Hepatocyte (in vitro differentiated cells): ENCODE data around the gene SCN2B. TPM values are rescaled to one million over a fixed set of nuclear protein-coding genes. Genes with fewer than 3 reads are reported as not detected.

Experiments used
- DNase-seq: peaks from one replicate; pipeline ENCODE4 v3.0.0-alpha.2; 2016; ENCODE audit warnings: low spot score
- H2AFZ ChIP-seq: fragments of 200-600 bp; sonication (generic); 2 replicates; pipeline ENCODE4 v1.6.0; 2016; ENCODE audit warnings: antibody characterized with exemption, mild to moderate bottlenecking
- H3K27ac ChIP-seq: fragments of 200-600 bp; sonication (generic); 2 replicates; pipeline ENCODE4 v1.5.1; 2016; ENCODE audit warnings: mild to moderate bottlenecking
- H3K27me3 ChIP-seq: fragments of 200-600 bp; sonication (generic); 2 replicates; pipeline ENCODE4 v1.6.1; 2016
- H3K36me3 ChIP-seq: fragments of 200-600 bp; sonication (generic); replicated peaks from 2 replicates; pipeline ENCODE4 v1.5.1; 2016; ENCODE audit warnings: low read depth; ENCODE audit not compliant: insufficient read depth
- H3K4me1 ChIP-seq: fragments of 200-600 bp; sonication (generic); 2 replicates; pipeline ENCODE4 v1.5.1; 2016; ENCODE audit warnings: mild to moderate bottlenecking, moderate library complexity; ENCODE audit not compliant: insufficient read depth
- H3K4me2 ChIP-seq: fragments of 200-600 bp; sonication (generic); 2 replicates; pipeline ENCODE4 v1.6.0; 2016
- H3K4me3 ChIP-seq: fragments of 200-600 bp; sonication (generic); 2 replicates; pipeline ENCODE4 v1.5.1; 2016; ENCODE audit warnings: mild to moderate bottlenecking
- H3K79me2 ChIP-seq: fragments of 200-600 bp; sonication (generic); 2 replicates; pipeline ENCODE4 v1.6.0; 2017; ENCODE audit warnings: mild to moderate bottlenecking
- H3K9me2 ChIP-seq: fragments of 200-600 bp; sonication (generic); replicated peaks from 2 replicates; pipeline ENCODE4 v1.6.0; 2017; ENCODE audit warnings: mild to moderate bottlenecking; ENCODE audit not compliant: insufficient read depth
- H3K9me3 ChIP-seq: fragments of 200-600 bp; sonication (generic); 2 replicates; pipeline ENCODE4 v1.5.1; 2016; ENCODE audit warnings: low read depth, mild to moderate bottlenecking
- H4K20me1 ChIP-seq: fragments of 200-600 bp; sonication (generic); 2 replicates; pipeline ENCODE4 v1.6.0; 2016; ENCODE audit warnings: mild to moderate bottlenecking; ENCODE audit not compliant: insufficient read depth, poor library complexity, severe bottlenecking
- CTCF ChIP-seq: fragments of 200-600 bp; sonication (generic); IDR thresholded peaks from 2 replicates; pipeline ENCODE4 v1.5.1; 2016; ENCODE audit warnings: antibody characterized with exemption, mild to moderate bottlenecking; ENCODE audit not compliant: poor library complexity
- EZH2 ChIP-seq: fragments of 200-600 bp; sonication (generic); IDR thresholded peaks from 2 replicates; pipeline ENCODE4 v1.6.1; 2016; ENCODE audit warnings: antibody characterized with exemption, mild to moderate bottlenecking, borderline replicate concordance
- EZH2phosphoT487 ChIP-seq: fragments of 200-600 bp; sonication (generic); IDR thresholded peaks from one replicate; pipeline ENCODE4 v1.6.1; 2018; ENCODE audit warnings: antibody characterized with exemption, mild to moderate bottlenecking, low read depth, moderate library complexity; ENCODE audit not compliant: unreplicated experiment, severe bottlenecking
- WGBS: methylation state at CpG from one replicate; pipeline ENCODE4 v1.1.6; 2016; ENCODE audit warnings: low lambda C conversion rate; ENCODE audit errors: missing lambda C conversion rate; 5-methylcytosine and 5-hydroxymethylcytosine counted together
- polyA plus RNA-seq: library from polyadenylated mRNA; unstranded; fragments of >200 nt; fragmentation: Nextera tagmentation; extraction: Ambion mirVana; gene quantifications from 2 replicates; pipeline ENCODE4 v1.2.1, GENCODE V29; 2016
- total RNA-seq: library from RNA; depleted of rRNA; stranded (reverse); fragments of >200 nt; gene quantifications from 2 replicates; pipeline ENCODE4 v1.2.3, GENCODE V29; 2014

The SCN2B gene
- total and polyA plus RNA-seq, 2 experiments from 2014 or later: 1.1 to 1.2 TPM

- no peak overlapping the region for H3K4me2 ChIP-seq
Observed at GRCh38 chr11:118147502-118147901, 28.9 kb downstream of the SCN2B start.

GRCh38 chr11:118146554-118146953 lies 29.9 kb downstream of the SCN2B start:
- Histone ChIP-seq H3K36me3 (no peaks in the 10 kb centered on the region), H3K9me2 (no peaks in the 10 kb centered on the region), H3K27ac (no peak overlapping the region), H3K4me2 (no peak overlapping the region), H3K27me3 (peaks cover 58% of the 10 kb centered on the region), H3K9me3 (no peaks in the 10 kb centered on the region), H3K4me1 (no peaks in the 10 kb centered on the region), H2AFZ (no peak overlapping the region), H4K20me1 (no peaks in the 10 kb centered on the region), H3K4me3 (no peak overlapping the region), H3K79me2 (no peaks in the 10 kb centered on the region)
- WGBS: 88% methylated on average over 6 of the region's 6 CpGs
- TF ChIP-seq EZH2phosphoT487 (no peak), EZH2 (no peak), CTCF (no peak)
- no peak for DNase-seq

More at GRCh38 chr11:118147502-118147901, 28.9 kb downstream of the SCN2B start:
- H3K27ac ChIP-seq: no peak overlapping the region
- no peaks in the 10 kb centered on the region for H3K79me2 ChIP-seq
- WGBS: 50% methylated on average over 3 of the region's 3 CpGs
- peaks cover 68% of the 10 kb centered on the region for H3K27me3 ChIP-seq
- peaks cover 7% of the 10 kb centered on the region for H3K4me1 ChIP-seq
- DNase-seq: no peak
- H3K9me3 ChIP-seq: no peaks in the 10 kb centered on the region
- no peak overlapping the region for H3K4me3 ChIP-seq
- no peaks in the 10 kb centered on the region for H3K9me2 ChIP-seq
- H3K36me3 ChIP-seq: no peaks in the 10 kb centered on the region
- no peaks in the 10 kb centered on the region for H4K20me1 ChIP-seq
- H2AFZ ChIP-seq: no peak overlapping the region
- TF ChIP-seq CTCF (no peak), EZH2 (no peak), EZH2phosphoT487 (no peak)

GRCh38 chr11:118145285-118146227 lies 30.9 kb downstream of the SCN2B start:
- Histone ChIP-seq H3K9me2 (no peaks in the 10 kb centered on the region), H4K20me1 (no peaks in the 10 kb centered on the region), H3K9me3 (no peaks in the 10 kb centered on the region), H3K27ac (no peak overlapping the region), H3K4me2 (peak overlapping the region; percentile 100), H2AFZ (peak overlapping the region; percentile 91), H3K27me3 (peaks cover 51% of the 10 kb centered on the region), H3K79me2 (no peaks in the 10 kb centered on the region), H3K36me3 (no peaks in the 10 kb centered on the region), H3K4me1 (no peaks in the 10 kb centered on the region), H3K4me3 (peak overlapping the region; percentile 30)
- peak; percentile 94 for DNase-seq
- 2% methylated on average over 46 of the region's 78 CpGs for WGBS
- TF ChIP-seq EZH2phosphoT487: no peak
- peak; percentile 94 for TF ChIP-seq CTCF
- no peak for TF ChIP-seq EZH2
